SU-DHL-6 (cell line): Measurements from ENCODE around the gene VILL.

ENCODE experiments used
- H2AFZ ChIP-seq: fragments of 200-600 bp; sonication (generic); 2 replicates; pipeline ENCODE4 v1.6.1; 2014; ENCODE audit warnings: low read depth, mild to moderate bottlenecking, moderate library complexity, mixed read lengths, antibody characterized with exemption, low read length; ENCODE audit not compliant: severe bottlenecking
- H3F3A ChIP-seq: fragments of 200-600 bp; shearing (Covaris generic); 2 replicates; pipeline ENCODE4 v1.6.0; 2016; ENCODE audit warnings: antibody characterized with exemption, mild to moderate bottlenecking; ENCODE audit not compliant: insufficient read depth
- H3K27ac ChIP-seq: fragments of 200-600 bp; sonication (generic); 2 replicates; pipeline ENCODE4 v1.5.1; 2016; ENCODE audit warnings: low read depth, mild to moderate bottlenecking, low read length, moderate library complexity, mixed read lengths
- H3K27me3 ChIP-seq: fragments of 200-600 bp; sonication (generic), shearing (Covaris generic); 2 replicates; pipeline ENCODE4 v1.6.0; 2014; ENCODE audit warnings: mild to moderate bottlenecking, low read length
- H3K36me3 ChIP-seq: fragments of 200-600 bp; sonication (generic); 2 replicates; pipeline ENCODE4 v1.6.1; 2014; ENCODE audit warnings: mild to moderate bottlenecking, low read length, mixed read lengths
- H3K4me2 ChIP-seq: fragments of 300-600, 200-600 bp; shearing (Covaris generic), sonication (generic); 2 replicates; pipeline ENCODE4 v1.6.0; 2014; ENCODE audit warnings: low read length, low read depth, mild to moderate bottlenecking; ENCODE audit not compliant: poor library complexity, severe bottlenecking
- H3K4me3 ChIP-seq: fragments of 200-600 bp; sonication (generic); 2 replicates; pipeline ENCODE4 v1.5.1; 2014; ENCODE audit warnings: antibody characterized with exemption, low read length, mild to moderate bottlenecking, mixed read lengths; ENCODE audit not compliant: insufficient read depth, poor library complexity, severe bottlenecking
- H3K79me2 ChIP-seq: fragments of 200-600 bp; sonication (generic); 2 replicates; pipeline ENCODE4 v1.6.1; 2014; ENCODE audit warnings: mild to moderate bottlenecking, low read length, moderate library complexity; ENCODE audit not compliant: insufficient read depth
- H3K9ac ChIP-seq: fragments of 200-600 bp; sonication (generic); 2 replicates; pipeline ENCODE4 v1.7.0; 2014; ENCODE audit warnings: mild to moderate bottlenecking, low read length
- H3K9me2 ChIP-seq: fragments of 200-600 bp; sonication (generic); replicated peaks from 2 replicates; pipeline ENCODE4 v1.6.1; 2014; ENCODE audit warnings: low read length; ENCODE audit not compliant: insufficient read depth
- H3K9me3 ChIP-seq: fragments of 200-600 bp; sonication (generic); 2 replicates; pipeline ENCODE4 v1.6.1; 2014; ENCODE audit warnings: low read length, mixed read lengths; ENCODE audit not compliant: insufficient read depth
- H4K20me1 ChIP-seq: fragments of 200-600 bp; sonication (generic); 2 replicates; pipeline ENCODE4 v1.6.1; 2014; ENCODE audit warnings: low read depth, mild to moderate bottlenecking, antibody characterized with exemption, low read length, moderate library complexity, mixed read lengths
- EZH2phosphoT487 ChIP-seq: fragments of 200-600 bp; sonication (generic), shearing (Covaris generic); conservative IDR thresholded peaks from 2 replicates; pipeline ENCODE4 v1.6.1; 2018; ENCODE audit warnings: mild to moderate bottlenecking, antibody characterized with exemption, low read length, moderate library complexity, mixed read lengths
- TF ChIP-seq, protein P1 (sequence below): fragments of 200-600 bp; sonication (generic); IDR thresholded peaks from one replicate; pipeline ENCODE4 v1.5.1; 2017; ENCODE audit warnings: antibody characterized with exemption, mild to moderate bottlenecking, low read length, moderate library complexity; ENCODE audit not compliant: insufficient read depth, poor library complexity, severe bottlenecking

VILL gene

DNA sequence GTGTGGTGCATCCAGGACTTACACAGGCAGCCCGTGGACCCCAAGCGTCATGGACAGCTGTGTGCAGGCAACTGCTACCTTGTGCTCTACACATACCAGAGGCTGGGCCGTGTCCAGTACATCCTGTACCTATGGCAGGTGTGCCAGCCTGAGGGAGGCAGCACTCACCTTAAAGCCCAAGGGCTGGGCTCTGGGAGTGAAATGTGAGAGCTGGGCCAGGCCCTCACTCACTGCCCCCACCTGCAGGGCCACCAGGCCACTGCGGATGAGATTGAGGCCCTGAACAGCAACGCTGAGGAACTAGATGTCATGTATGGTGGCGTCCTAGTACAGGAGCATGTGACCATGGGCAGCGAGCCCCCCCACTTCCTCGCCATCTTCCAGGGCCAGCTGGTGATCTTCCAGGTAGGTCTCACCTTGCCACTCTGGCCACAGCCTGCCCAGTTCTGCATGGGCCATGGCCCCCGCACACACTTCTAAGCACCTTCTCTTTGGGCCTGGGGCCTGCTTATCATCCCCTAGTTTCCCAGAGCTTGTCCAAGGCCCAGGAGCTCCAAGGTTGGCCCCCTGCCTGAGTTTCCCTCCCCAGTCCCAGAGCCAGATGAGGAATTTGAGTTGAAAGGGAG is 11.0 kb downstream of the VILL start:
- Histone ChIP-seq H3K27me3 (no peaks in the 10 kb centered on the region), H2AFZ (no peak overlapping the region), H3K9me2 (no peaks in the 10 kb centered on the region), H3K4me2 (no peak overlapping the region), H3K9me3 (no peaks in the 10 kb centered on the region), H3K79me2 (no peaks in the 10 kb centered on the region), H3K9ac (no peak overlapping the region), H3K4me3 (no peak overlapping the region), H3F3A (no peaks in the 10 kb centered on the region), H3K36me3 (no peaks in the 10 kb centered on the region), H3K27ac (no peak overlapping the region), H4K20me1 (no peaks in the 10 kb centered on the region)
- no peak for TF ChIP-seq EZH2phosphoT487
- TF ChIP-seq, protein P1, sequence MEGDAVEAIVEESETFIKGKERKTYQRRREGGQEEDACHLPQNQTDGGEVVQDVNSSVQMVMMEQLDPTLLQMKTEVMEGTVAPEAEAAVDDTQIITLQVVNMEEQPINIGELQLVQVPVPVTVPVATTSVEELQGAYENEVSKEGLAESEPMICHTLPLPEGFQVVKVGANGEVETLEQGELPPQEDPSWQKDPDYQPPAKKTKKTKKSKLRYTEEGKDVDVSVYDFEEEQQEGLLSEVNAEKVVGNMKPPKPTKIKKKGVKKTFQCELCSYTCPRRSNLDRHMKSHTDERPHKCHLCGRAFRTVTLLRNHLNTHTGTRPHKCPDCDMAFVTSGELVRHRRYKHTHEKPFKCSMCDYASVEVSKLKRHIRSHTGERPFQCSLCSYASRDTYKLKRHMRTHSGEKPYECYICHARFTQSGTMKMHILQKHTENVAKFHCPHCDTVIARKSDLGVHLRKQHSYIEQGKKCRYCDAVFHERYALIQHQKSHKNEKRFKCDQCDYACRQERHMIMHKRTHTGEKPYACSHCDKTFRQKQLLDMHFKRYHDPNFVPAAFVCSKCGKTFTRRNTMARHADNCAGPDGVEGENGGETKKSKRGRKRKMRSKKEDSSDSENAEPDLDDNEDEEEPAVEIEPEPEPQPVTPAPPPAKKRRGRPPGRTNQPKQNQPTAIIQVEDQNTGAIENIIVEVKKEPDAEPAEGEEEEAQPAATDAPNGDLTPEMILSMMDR: no peak

DNA sequence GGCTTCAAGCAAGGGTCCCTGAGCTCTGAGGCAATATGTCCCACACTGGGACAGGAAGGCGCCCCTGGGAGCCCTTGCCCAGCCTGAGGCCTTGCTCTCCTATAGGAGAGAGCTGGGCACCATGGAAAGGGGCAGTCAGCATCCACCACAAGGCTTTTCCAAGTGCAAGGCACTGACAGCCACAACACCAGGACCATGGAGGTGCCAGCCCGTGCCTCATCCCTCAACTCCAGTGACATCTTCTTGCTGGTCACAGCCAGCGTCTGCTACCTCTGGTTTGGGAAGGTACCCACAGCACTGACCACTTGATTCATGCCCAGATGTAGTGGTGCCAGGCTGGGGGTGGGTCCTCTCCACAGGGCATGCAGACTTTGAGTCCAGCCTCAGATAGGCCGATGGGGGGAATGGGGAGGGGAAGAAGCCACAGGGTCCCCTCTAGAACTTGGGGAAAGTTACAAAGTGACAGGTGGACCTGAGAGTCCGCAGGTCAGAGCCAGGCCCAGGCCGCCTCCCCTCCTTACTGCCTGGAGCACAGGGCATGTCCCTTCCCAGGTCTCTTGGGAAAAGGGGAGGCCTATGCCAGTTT is 11.8 kb downstream of the VILL start:
- no peaks in the 10 kb centered on the region for H3K27me3 ChIP-seq
- H3K4me3 ChIP-seq: no peak overlapping the region
- H3K9ac ChIP-seq: no peak overlapping the region
- H3K36me3 ChIP-seq: no peaks in the 10 kb centered on the region
- no peaks in the 10 kb centered on the region for H3K9me2 ChIP-seq
- H3K79me2 ChIP-seq: no peaks in the 10 kb centered on the region
- H3K4me2 ChIP-seq: no peak overlapping the region
- TF ChIP-seq EZH2phosphoT487: no peak
- TF ChIP-seq, protein P1: no peak
- H3K9me3 ChIP-seq: no peaks in the 10 kb centered on the region
- H2AFZ ChIP-seq: no peak overlapping the region
- H3F3A ChIP-seq: no peaks in the 10 kb centered on the region
- no peak overlapping the region for H3K27ac ChIP-seq
- H4K20me1 ChIP-seq: no peaks in the 10 kb centered on the region

DNA sequence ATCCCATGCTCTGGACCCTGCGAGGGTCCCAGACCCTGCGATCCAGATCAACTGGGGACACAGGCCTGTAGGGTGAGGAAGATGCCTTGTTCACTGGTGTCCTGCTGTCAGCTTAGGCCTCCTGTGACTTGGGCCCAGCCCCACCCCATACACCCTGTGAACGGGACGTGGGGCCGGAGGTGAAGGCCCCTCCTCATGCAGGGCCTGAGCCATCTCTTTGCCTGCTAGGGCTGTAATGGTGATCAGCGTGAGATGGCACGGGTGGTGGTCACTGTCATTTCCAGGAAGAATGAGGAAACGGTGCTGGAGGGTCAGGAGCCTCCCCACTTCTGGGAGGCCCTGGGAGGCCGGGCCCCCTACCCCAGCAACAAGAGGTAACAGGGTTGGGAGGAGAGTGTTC is 12.4 kb downstream of the VILL start:
- Histone ChIP-seq H3K9me2 (no peaks in the 10 kb centered on the region), H2AFZ (no peak overlapping the region), H3K27ac (no peak overlapping the region), H3K9me3 (no peaks in the 10 kb centered on the region), H3K79me2 (no peaks in the 10 kb centered on the region), H3F3A (no peaks in the 10 kb centered on the region), H3K9ac (no peak overlapping the region), H3K36me3 (no peaks in the 10 kb centered on the region), H3K27me3 (no peaks in the 10 kb centered on the region), H4K20me1 (no peaks in the 10 kb centered on the region), H3K4me2 (no peak overlapping the region), H3K4me3 (no peak overlapping the region)
- no peak for TF ChIP-seq EZH2phosphoT487
- TF ChIP-seq, protein P1: no peak
